T-helper 1 cell treated with Interleukin-12 subunit alpha and Interleukin-12 subunit beta and Interleukin-4 antibody, amounts not matched to agents 30 ng/mL and 1 ng/mL, for 36 hours (primary cell): ENCODE measurements around the gene KRTAP8-1. TPM values are rescaled to one million over a fixed set of nuclear protein-coding genes. Genes with fewer than 3 reads are reported as not detected.

Source experiments
- intact Hi-C: fragments of 100-400 bp; cut with micrococcal nuclease; formaldehyde crosslinking; loops from one replicate; pipeline ENCODE4 v1.15.1; 2024
- total RNA-seq: library from RNA; stranded (reverse); gene quantifications from 2 replicates; pipeline ENCODE4 v1.2.3, GENCODE V29; 2022

KRTAP8-1 gene, protein sequence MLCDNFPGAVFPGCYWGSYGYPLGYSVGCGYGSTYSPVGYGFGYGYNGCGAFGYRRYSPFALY
- not detected in 2 replicates for total RNA-seq

DNA sequence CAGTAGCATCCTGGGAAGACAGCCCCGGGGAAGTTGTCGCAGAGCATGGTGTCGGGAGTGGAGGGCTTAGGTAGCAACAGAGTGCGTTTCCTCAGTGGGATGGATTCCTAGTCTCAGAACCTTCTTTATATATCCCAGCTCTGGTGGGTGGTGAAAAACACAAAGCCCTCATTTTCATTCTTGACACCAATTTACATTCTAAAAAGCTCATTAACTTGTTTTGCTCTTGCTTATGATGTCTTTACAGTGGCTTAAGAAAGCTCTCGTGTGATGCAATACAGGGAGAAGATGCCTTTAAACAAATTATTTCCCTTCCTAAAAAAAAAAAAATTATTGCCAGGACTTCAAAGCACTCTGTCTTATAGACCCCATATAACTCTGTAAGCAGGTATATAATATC is at the start of gene KRTAP8-1:
KRTAP8-1 (minus strand) TSS at position 101 of the 400 bp plus-strand sequence; CDS start at position 47, 54 bp downstream.
- intact Hi-C loops: no loop called here

DNA sequence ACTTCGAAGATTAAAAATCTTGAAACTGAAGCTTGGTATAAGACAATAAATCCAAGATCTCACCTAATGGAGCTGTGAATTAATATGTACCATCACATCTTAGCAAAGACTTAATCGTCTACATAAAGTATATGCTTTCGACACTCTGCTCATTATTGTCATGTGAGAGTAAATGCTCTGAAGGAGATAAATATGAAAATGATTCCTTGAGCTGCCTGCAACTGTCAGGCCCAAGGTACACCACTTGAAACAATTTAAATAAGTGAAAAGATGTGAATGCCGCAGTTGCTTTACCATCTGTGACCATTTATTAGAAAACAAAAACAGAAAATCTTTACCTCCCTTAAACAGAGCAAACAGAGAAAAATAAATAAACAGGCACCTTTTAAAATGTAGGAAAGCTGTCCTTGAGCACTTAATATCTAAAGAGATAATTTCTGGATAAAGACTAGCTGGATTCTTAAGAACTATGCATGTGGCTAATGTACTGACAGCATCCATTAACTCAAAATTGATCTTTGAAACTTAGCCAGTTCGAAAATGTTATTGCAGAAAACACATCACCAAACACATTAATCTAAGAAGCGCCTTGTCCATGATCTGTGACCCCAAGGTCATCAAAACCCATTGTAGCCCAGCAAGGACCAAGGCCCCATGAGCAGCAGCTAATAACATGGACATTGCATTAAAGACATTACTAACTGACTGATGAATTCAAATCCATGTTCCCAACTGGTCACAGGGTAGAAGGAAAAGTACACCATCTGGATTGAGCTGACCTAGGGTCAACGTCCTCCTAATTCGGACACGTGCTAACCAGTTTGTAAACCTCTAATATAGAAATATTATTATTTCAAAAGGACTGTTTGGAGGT is 34.8 kb upstream of the KRTAP8-1 start:
- intact Hi-C loops: loop anchor here (10.0 kb wide), 1 partner anchor 57 kb away; no protein-coding TSS in a partner anchor

DNA sequence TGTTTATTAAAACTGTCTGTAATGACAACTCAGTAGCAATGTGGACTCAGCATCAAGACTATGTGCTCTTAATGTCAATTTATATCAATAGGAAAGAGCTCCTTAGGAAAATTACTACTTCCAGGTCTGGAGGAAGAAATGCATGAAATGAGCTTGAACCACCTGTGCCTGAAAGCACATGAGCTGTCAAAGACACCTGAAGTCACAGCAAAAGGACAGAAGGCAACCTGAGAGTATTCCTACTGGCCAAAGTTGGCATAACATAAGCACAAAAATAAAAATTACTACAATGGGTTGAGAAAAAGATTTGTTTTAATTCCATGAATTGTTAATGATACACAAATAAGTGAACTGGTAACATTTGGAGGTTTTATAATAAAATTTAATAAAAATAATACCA is 29.9 kb upstream of the KRTAP8-1 start:
- intact Hi-C loops: loop anchor here (10.0 kb wide), 1 partner anchor 62 kb away; no protein-coding TSS in a partner anchor

DNA sequence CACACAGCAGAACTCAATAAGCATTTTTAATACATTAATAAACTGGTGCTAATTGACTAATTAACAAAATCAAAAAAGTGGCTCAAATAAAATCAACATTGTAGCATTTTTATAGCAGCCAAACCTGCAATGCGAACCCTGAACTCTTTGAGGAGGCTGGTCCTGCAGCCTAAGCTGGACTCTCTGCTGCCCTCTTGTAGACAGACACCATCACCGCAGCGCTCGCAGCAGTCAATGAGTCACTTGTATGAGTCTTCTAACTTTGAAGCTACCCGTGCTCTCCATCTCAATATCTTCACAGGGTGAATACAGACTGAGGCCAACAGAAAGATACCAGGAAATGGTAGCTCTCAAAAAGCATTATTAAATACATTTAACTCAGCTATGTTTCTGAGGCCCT is 26.2 kb upstream of the KRTAP8-1 start:
- intact Hi-C loops: loop anchor here (2.0 to 10.0 kb wide), 3 partner anchors 125 to 765 kb away; no protein-coding TSS in a partner anchor

DNA sequence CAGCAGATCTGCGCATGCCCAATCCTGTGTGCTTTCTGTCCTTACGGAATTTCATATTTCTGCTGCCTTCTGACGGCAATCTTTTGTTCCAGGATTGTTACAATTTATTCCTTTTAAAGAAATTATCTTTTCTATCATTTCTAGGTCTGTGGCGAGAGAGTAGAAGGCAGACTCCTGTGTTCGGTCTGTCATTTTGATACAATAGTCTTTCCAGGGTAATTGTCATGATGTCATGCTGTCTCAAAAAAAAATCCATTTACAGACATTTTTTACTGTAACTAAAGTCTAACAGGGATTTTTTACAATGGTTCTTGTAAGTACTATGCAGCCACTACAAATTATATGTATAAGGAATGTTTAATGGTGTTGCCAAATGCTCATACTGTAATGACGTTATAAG is 25.5 kb upstream of the KRTAP8-1 start:
- intact Hi-C loops: loop anchor here (2.0 to 10.0 kb wide), 3 partner anchors 126 to 766 kb away; no protein-coding TSS in a partner anchor

DNA sequence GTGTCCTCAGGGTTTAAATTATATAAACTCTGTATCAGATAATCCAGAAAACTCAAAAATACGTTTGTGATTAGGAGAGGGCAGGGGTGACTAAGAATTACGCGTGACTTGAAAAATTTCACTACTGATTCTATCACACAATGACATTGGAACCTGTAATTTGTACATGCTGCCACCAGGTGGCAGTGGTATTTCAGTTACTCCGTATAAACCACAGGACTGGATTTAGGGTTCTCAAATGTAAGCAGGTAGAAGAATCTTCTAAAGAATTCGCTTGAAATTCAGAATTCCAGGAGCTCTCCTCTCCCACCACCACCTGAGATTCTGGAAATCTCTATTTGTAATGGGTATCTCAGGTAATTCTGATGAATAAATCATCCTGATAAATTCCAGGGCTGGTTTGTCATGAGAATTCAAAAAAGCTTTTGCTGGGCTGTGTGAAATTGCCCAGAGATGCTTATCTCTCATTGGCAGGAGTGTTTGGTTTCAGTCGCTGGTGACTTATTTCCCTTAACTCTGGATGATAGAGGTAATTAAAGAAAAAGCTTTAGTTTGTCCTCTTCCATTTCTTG is 18.2 kb upstream of the KRTAP8-1 start:
- intact Hi-C loops: loop anchor here (1.0 to 10.0 kb wide), 3 partner anchors 134 to 774 kb away; no protein-coding TSS in a partner anchor

DNA sequence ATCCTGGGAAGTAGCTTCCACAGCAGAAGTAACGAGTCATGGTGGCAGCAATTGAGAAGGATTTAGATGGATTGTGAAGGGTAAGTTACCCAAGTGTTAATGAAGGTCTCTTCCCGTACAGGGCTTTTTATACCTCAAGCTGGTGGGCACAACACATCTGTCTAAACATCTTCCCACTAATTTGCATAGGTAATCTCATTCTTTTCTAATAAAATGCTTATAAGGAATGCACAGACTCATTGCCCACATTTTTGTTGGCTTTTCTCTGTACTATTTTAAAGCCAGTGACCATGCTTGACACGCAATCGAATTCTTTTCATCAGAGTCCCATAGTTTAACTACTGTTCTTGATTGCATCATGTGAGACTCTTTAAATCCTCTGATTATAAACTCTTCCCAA is 16.6 kb upstream of the KRTAP8-1 start, which contains the start of gene KRTAP7-1:
KRTAP7-1 (minus strand) TSS at position 101 of the 400 bp plus-strand sequence; CDS start at position 40, 61 bp downstream.
- intact Hi-C loops: loop anchor here (2.0 to 10.0 kb wide), 2 partner anchors 135 to 775 kb away; no protein-coding TSS in a partner anchor

DNA sequence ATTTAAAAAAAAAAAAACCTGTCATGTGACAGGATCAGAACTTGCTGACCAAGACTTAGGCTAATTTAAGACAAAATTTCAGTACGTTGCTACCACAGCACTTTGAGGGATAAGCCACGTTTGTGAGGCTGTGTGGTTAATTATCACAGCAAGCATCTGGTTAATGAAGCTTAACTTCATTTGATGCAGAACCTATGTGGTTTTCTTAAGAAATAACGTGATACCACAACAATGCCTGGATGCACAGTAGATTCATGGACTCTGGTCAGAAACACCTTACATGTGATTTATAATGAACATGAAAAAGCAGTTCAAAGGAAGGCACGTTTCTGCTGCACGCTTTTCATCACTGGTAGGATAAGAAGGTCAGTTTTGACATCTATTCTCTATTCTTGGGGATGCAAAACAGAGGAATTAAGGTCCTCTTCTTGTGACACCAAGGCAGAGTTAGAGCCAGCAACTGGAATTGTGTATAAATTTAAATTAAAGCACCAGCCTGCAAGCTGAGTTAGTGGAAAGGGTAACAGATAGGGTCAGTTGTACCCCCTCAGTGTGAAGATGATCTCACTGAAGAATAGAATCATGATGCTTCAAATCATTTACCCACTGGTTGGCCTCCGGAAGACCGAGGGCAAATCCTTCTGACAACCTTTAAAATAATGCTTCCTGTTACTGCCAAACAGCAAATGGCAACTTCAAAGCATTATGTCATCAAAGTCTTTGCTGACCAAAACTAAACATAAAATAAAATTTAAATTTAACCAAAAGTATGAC is 6.0 kb upstream of the KRTAP8-1 start:
- intact Hi-C loops: no loop called here

DNA sequence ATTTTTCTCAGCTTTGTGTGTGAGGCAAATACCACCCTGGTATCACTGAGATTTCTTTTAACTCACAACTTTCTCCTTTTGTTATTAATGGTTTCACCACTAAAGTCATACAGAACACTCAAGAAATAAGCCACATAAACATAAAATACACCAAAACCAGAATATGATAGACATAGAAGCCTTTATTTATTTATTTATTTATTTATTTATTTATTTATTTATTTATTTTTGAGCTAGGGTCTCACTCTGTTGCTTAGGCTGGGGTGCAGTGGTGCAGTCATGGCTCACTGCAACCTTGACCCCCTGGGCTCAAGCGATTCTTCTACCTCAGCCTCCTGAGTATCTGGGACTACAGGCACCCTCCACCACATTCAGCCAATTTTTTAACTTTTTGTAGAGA is 12.5 kb downstream of the KRTAP8-1 start:
- intact Hi-C loops: no loop called here

DNA sequence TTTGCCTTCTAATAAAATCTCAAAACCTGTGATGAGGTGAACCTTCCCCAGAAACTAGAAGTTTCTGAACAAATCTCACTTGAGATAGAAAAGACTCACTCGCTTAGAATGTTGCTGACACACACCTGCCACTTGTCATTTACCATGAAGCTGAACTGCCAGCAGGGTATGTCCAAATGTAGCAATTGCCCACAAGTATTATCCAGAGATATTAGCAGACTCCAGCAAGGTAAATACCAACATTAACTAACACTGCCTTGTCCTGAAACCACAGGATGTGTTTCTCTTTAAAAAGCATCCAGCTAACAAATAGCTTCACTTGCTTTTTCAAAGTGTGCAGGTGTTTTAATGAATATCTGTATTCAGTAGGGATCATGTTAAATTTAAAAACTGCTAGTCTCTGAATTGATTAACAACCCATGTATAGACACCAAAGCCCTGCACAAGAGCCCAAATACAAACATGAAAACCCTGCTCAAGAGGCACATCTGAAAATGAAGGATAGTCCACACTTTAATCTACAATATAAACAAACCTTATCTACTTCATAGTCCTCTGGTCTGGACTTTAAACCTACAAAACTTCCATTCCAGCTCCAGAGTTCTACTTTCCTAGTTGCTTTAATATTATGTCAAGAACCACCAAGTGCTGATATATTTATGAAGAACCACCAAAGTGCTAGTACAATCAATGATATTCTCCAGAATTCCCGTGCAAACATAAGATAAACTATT is 19.3 kb downstream of the KRTAP8-1 start:
- intact Hi-C loops: no loop called here

DNA sequence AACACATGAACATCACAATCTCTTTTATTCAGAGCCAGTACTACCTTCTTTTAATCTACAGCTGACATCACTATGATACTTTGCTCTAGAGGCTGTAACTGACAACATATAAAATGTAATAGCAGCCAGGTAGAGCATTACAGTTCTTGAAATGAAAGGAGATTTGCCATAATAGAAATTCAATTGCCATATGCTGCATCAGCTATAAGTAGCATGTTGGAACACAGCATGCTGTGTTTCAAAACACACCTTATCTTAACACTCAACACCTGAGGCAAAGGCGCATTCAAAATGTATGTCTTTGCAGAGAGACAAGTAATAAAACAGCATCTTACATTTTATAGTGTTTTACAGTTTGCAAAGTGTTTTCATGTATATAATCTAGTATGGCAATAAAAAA is 33.8 kb downstream of the KRTAP8-1 start:
- intact Hi-C loops: no loop called here

DNA sequence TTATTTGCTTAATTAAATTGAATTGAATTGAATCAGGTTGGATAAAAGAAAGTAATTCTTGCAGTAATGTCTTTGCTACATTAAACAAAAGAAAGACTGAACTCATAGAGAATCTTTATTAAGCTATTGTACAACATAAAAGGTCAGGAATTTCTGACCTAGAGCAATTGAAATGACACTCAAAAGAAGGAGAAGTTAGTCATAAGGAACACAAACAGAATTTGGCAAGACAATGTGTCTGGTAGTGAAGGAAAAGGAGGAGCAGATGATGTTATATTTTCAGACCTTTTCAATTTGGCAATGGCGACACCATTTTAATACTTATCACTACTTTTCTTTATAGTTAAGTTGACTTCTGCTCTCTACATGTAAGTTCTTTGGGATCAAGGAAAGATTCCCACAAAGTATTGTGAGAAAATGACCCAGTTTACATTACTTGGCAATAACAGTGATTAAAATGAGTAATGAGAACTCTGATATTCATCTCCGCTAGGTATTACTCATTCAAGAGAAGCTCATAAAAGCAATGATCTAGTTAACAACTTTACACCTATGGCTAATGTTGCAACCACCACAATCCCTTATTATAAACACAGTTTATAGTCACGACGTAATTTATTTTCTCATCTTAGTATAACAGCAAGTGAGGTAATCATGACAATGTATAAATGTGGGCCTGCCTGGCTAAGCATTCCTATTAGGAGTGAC is 43.2 kb downstream of the KRTAP8-1 start:
- intact Hi-C loops: no loop called here

Other genes with a start within 250 kb of the KRTAP8-1 start
- not detected in 2 replicates for gene KRTAP22-2, start 222.9 kb downstream of the KRTAP8-1 start, total RNA-seq
- not detected in 2 replicates for gene KRTAP6-3, start 220.8 kb downstream of the KRTAP8-1 start, total RNA-seq
- gene KRTAP6-2, start 214.4 kb downstream of the KRTAP8-1 start, total RNA-seq: not detected in 2 replicates
- gene KRTAP22-1, start 212.2 kb downstream of the KRTAP8-1 start, total RNA-seq: not detected in 2 replicates
- not detected in 2 replicates for gene KRTAP6-1, start 199.3 kb downstream of the KRTAP8-1 start, total RNA-seq
- gene KRTAP20-1, start 196.8 kb downstream of the KRTAP8-1 start, total RNA-seq: not detected in 2 replicates
- not detected in 2 replicates for gene KRTAP20-4, start 192.6 kb downstream of the KRTAP8-1 start, total RNA-seq
- not detected in 2 replicates for gene KRTAP20-2, start 178.1 kb downstream of the KRTAP8-1 start, total RNA-seq
- gene KRTAP20-3, start 170.4 kb downstream of the KRTAP8-1 start, total RNA-seq: not detected in 2 replicates
- gene KRTAP21-3, start 94.5 kb downstream of the KRTAP8-1 start, total RNA-seq: not detected in 2 replicates
- gene KRTAP21-2, start 66.0 kb downstream of the KRTAP8-1 start, total RNA-seq: not detected in 2 replicates
- not detected in 2 replicates for gene KRTAP21-1, start 57.8 kb downstream of the KRTAP8-1 start, total RNA-seq
- gene KRTAP7-1, start 16.5 kb upstream of the KRTAP8-1 start, total RNA-seq: not detected in 2 replicates
- not detected in 2 replicates for gene KRTAP11-1, start 68.3 kb upstream of the KRTAP8-1 start, total RNA-seq
- gene KRTAP19-8, start 225.2 kb upstream of the KRTAP8-1 start, total RNA-seq: not detected in 2 replicates